HG03175 (cell line): ENCODE measurements around the gene BNIP3.

Source experiments
- ATAC-seq: cut with Tn5 transposase; IDR thresholded peaks from one replicate; pipeline ENCODE4 v1.9.1; 2021; ENCODE audit warnings: mild to moderate bottlenecking, moderate library complexity; ENCODE audit not compliant: unreplicated experiment

The BNIP3 gene

GRCh38 chr10:131978851-131979250 lies 2.9 kb downstream of the BNIP3 start:
- no peak for ATAC-seq

- no peak for ATAC-seq
These were observed 3.4 kb downstream of the BNIP3 start for GRCh38 chr10:131978366-131978765.

GRCh38 chr10:131977323-131978096 lies 4.2 kb downstream of the BNIP3 start:
- no peak for ATAC-seq

GRCh38 chr10:131975796-131976195 lies 5.9 kb downstream of the BNIP3 start:
- ATAC-seq = no peak

- ATAC-seq = no peak
These were observed 6.7 kb downstream of the BNIP3 start for GRCh38 chr10:131975003-131975402.

GRCh38 chr10:131974034-131974817 lies 7.5 kb downstream of the BNIP3 start:
- ATAC-seq = no peak

- ATAC-seq = no peak
These were observed 8.4 kb downstream of the BNIP3 start for GRCh38 chr10:131973160-131973951.

GRCh38 chr10:131972474-131973071 lies 9.2 kb downstream of the BNIP3 start:
- ATAC-seq = no peak

- ATAC-seq = no peak
These were observed 10.1 kb downstream of the BNIP3 start for GRCh38 chr10:131971591-131971990.

GRCh38 chr10:131970946-131971345 lies 10.8 kb downstream of the BNIP3 start:
- no peak for ATAC-seq

GRCh38 chr10:131968949-131969348 lies 12.8 kb downstream of the BNIP3 start:
- no peak for ATAC-seq

GRCh38 chr10:131964298-131964697 lies 17.4 kb downstream of the BNIP3 start:
- ATAC-seq = no peak

- no peak for ATAC-seq
These were observed 17.9 kb downstream of the BNIP3 start for GRCh38 chr10:131963811-131964210.

GRCh38 chr10:131963350-131963749 lies 18.4 kb downstream of the BNIP3 start:
- ATAC-seq = no peak

- no peak for ATAC-seq
These were observed 19.7 kb downstream of the BNIP3 start for GRCh38 chr10:131961777-131962662.

- no peak for ATAC-seq
These were observed 20.5 kb downstream of the BNIP3 start for GRCh38 chr10:131961047-131961776.

GRCh38 chr10:131960631-131961046 lies 21.1 kb downstream of the BNIP3 start:
- ATAC-seq = no peak

- ATAC-seq = no peak
These were observed 21.9 kb downstream of the BNIP3 start for GRCh38 chr10:131959841-131960240.

- no peak for ATAC-seq
These were observed 26.0 kb downstream of the BNIP3 start for GRCh38 chr10:131955591-131956340.
